Measurements from ENCODE around the gene ARNT2.

ARNT2 gene

GRCh38 chr15:80581976-80582375, 177.8 kb downstream of the ARNT2 start:
- DNase-seq, result no peak

- DNase-seq, result no peak
These were observed 178.7 kb downstream of the ARNT2 start for GRCh38 chr15:80582816-80583423.

GRCh38 chr15:80584561-80584964, 180.4 kb downstream of the ARNT2 start:
- no peak for DNase-seq

GRCh38 chr15:80584973-80585525, 180.9 kb downstream of the ARNT2 start:
- DNase-seq, result no peak

GRCh38 chr15:80585544-80586018, 181.4 kb downstream of the ARNT2 start:
- no peak for DNase-seq

GRCh38 chr15:80586161-80586560, 182.0 kb downstream of the ARNT2 start:
- DNase-seq, result no peak

GRCh38 chr15:80587007-80587406, 182.8 kb downstream of the ARNT2 start:
- no peak for DNase-seq

- DNase-seq, result no peak
These were observed 183.8 kb downstream of the ARNT2 start for GRCh38 chr15:80587816-80588456.

GRCh38 chr15:80588801-80589200, 184.6 kb downstream of the ARNT2 start:
- DNase-seq, result no peak

- no peak for DNase-seq
These were observed 186.7 kb downstream of the ARNT2 start for GRCh38 chr15:80590761-80591355.

- DNase-seq, result no peak
These were observed 187.3 kb downstream of the ARNT2 start for GRCh38 chr15:80591471-80591870.

- no peak for DNase-seq
These were observed 188.0 kb downstream of the ARNT2 start for GRCh38 chr15:80591938-80592825.

- no peak for DNase-seq
These were observed 189.4 kb downstream of the ARNT2 start for GRCh38 chr15:80593486-80594030.

- DNase-seq, result no peak
These were observed 190.1 kb downstream of the ARNT2 start for GRCh38 chr15:80594091-80594889.

GRCh38 chr15:80595396-80595795, 191.2 kb downstream of the ARNT2 start:
- DNase-seq, result no peak

GRCh38 chr15:80596521-80596976, 192.4 kb downstream of the ARNT2 start:
- no peak for DNase-seq

- DNase-seq, result no peak
These were observed 192.9 kb downstream of the ARNT2 start for GRCh38 chr15:80597076-80597475.

GRCh38 chr15:80599359-80599758, 195.2 kb downstream of the ARNT2 start:
- no peak for DNase-seq

GRCh38 chr15:80600626-80601025, 196.4 kb downstream of the ARNT2 start:
- no peak for DNase-seq

- no peak for DNase-seq
These were observed 197.1 kb downstream of the ARNT2 start for GRCh38 chr15:80601256-80601655.
